Lung (tissue), 12 donors: Measurements from ENCODE around the gene PAM. TPM values are rescaled to one million over a fixed set of nuclear protein-coding genes. Genes with fewer than 3 reads are reported as not detected.
A peak's percentile ranks its signal among the peaks of the same experiment; 100 is the strongest.
"Not testable (repeated sequence)": the region's sequence is repeated elsewhere in the genome, so short reads cannot be mapped to it uniquely, and the experiment has no call there.

Experiments used
- ATAC-seq: fragments of 200-7000 bp; cut with Tn5 transposase; one replicate; pipeline ENCODE4 v1.9.1; 2020; ENCODE audit warnings: moderate number of reproducible peaks; ENCODE audit not compliant: insufficient read depth, low FRiP score
- DNase-seq, 3 donors: peaks; one replicate each; pipeline ENCODE4 v3.0.0-alpha.2; 2013 to 2017
- H3K27ac ChIP-seq, 2 donors: one replicate each; pipeline ENCODE4 v1.5.1; 2013; ENCODE audit warnings: mild to moderate bottlenecking in 2 of 2, moderate library complexity in 2 of 2, control low read depth in 1 of 2, inconsistent platforms in 1 of 2, low read depth in 1 of 2, low read length in 1 of 2
- H3K27me3 ChIP-seq, 3 donors: one replicate each; pipeline ENCODE4 v1.5.1; 2013; ENCODE audit warnings: low read length in 2 of 3; ENCODE audit not compliant: control insufficient read depth in 3 of 3, insufficient read depth in 3 of 3
- H3K36me3 ChIP-seq, 4 donors: one replicate each; pipeline ENCODE4 v1.5.1; 2013; ENCODE audit warnings: low read length in 4 of 4, mild to moderate bottlenecking in 1 of 4, moderate library complexity in 1 of 4; ENCODE audit not compliant: control insufficient read depth in 4 of 4, insufficient read depth in 4 of 4
- H3K4me1 ChIP-seq, 5 donors: one replicate each; pipeline ENCODE4 v1.5.1; 2013; ENCODE audit warnings: low read length in 5 of 5, mild to moderate bottlenecking in 2 of 5, moderate library complexity in 1 of 5; ENCODE audit not compliant: control insufficient read depth in 5 of 5, insufficient read depth in 5 of 5
- H3K4me3 ChIP-seq: one replicate; pipeline ENCODE4 v1.5.1; 2013; ENCODE audit warnings: mild to moderate bottlenecking, control low read depth, moderate library complexity
- H3K9ac ChIP-seq, 2 donors: one replicate each; pipeline ENCODE4 v1.5.1; 2013; ENCODE audit warnings: low read length in 2 of 2, control low read depth in 1 of 2; ENCODE audit not compliant: insufficient read depth in 1 of 2
- H3K9me3 ChIP-seq, 4 donors: one replicate each; pipeline ENCODE4 v1.5.1; 2013; ENCODE audit warnings: low read length in 3 of 4, mild to moderate bottlenecking in 1 of 4, moderate library complexity in 1 of 4; ENCODE audit not compliant: control insufficient read depth in 4 of 4, insufficient read depth in 3 of 4
- CTCF ChIP-seq: IDR thresholded peaks from 2 replicates; pipeline ENCODE4 v1.5.1; 2012; ENCODE audit warnings: mild to moderate bottlenecking; ENCODE audit errors: control extremely low read depth, extremely low read depth
- WGBS, 2 donors: extraction: QIAGEN DNeasy Blood & Tissue Kit; methylation state at CpG; one replicate each; pipeline ENCODE4 v1.1.7; 2013; 5-methylcytosine and 5-hydroxymethylcytosine counted together
- polyA plus RNA-seq, 2 donors: library from polyadenylated mRNA; stranded (reverse); fragments of 200-250 nt; gene quantifications; one replicate each; pipeline ENCODE4 v1.2.1, GENCODE V29; 2013
- total RNA-seq, 2 donors: library from RNA; depleted of rRNA in 1 of 2; stranded (reverse); fragments of >200 nt in 1 of 2; gene quantifications; one replicate each; pipeline ENCODE4 v1.2.1, GENCODE V29; 2014 to 2021
- donor health status: control.
- donor health status: control.
- donor health status: Bipolar disorder and iron deficiency.
- donor health status: healthy.
- donor health status: DM: yes; HTN: yes; CAD: no.

The PAM gene
- total and polyA plus RNA-seq, 4 donors, result 117 to 248 (median 151) TPM

DNA sequence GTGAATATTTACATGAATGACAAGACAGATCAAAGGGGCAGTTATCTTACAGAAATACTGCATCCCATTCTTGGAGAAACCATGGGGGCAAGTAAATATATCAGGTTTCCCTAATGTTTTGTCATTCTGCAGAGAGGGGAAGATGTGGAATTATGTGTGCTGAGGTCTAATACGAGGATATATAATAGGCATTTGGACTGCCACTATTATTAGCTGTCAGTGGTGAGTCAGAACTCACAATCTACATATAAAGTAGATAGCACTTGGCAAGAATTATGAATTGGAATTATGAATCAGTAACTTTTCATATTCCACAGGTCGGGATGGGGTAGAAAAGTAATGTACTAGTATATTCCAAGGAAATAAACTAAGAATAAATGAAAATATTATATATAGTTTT is 243.1 kb downstream of the PAM start:
- Histone ChIP-seq H3K9ac (no peak overlapping the region), H3K4me1 (peaks cover 0 to 32% (median 7%) of the 10 kb centered on the region in 5 donors), H3K27me3 (no peaks in the 10 kb centered on the region), H3K27ac (no peak overlapping the region), H3K36me3 (peaks cover 0 to 11% (median 1%) of the 10 kb centered on the region in 4 donors), H3K4me3 (no peak overlapping the region), H3K9me3 (no peaks in the 10 kb centered on the region)
- WGBS, 2 donors, result 44 to 72% methylated on average over 2 of the region's 2 CpGs
- DNase-seq (no peak), ATAC-seq (no peak)
- TF ChIP-seq CTCF, result no peak

DNA sequence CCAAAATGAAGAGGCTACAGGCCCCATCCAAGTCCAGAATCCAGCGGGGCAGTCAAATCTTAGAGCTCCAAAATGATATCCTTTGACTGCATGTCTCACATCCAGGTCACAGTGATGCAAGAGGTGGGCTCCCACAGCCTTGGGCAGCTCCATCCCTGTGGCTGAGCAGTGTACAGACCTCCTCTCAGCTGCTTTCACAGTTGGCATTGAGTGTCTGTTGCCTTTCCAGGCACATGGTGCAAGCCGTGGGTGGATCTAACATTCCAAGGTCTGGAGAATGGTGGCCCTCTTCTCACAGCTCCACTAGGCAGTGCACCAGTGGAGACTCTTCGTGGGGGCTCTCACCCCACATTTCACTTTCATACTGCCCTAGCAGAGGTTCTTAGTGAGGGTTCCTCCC is 244.1 kb downstream of the PAM start:
- peak overlapping the region in 1 of 2 donors; percentile 0 for H3K27ac ChIP-seq
- H3K4me1 ChIP-seq, result peaks cover 0 to 30% (median 7%) of the 10 kb centered on the region in 5 donors
- no peak overlapping the region for H3K4me3 ChIP-seq
- DNase-seq (no peak), ATAC-seq (no peak)
- WGBS, 2 donors, result 97 to 98% methylated on average over 3 of the region's 3 CpGs
- no peaks in the 10 kb centered on the region for H3K9me3 ChIP-seq
- peaks cover 0 to 11% (median 1%) of the 10 kb centered on the region in 4 donors for H3K36me3 ChIP-seq
- no peak overlapping the region for H3K9ac ChIP-seq
- no peaks in the 10 kb centered on the region for H3K27me3 ChIP-seq
- no peak for TF ChIP-seq CTCF

DNA sequence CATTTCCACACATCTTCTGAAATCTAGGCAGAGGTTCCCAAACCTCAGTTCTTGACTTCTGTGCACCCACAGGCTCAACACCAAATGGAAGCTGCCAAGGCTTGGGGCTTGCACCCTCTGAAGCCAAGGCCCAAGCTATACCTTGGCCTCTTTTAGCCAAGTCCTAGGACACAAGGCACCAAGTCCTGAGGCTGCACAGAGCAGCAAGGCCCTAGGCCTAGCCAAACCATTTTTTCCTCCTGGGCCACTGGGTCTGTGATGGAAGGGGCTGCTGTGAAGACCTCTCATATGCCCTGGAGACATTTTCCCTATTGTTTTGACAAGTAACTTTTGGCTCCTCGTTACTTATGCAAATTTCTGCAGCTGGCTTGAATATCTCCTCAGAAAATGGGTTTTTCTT is 244.5 kb downstream of the PAM start:
- Histone ChIP-seq H3K4me1 (peaks cover 0 to 27% (median 7%) of the 10 kb centered on the region in 5 donors), H3K36me3 (peaks cover 0 to 14% (median 1%) of the 10 kb centered on the region in 4 donors), H3K27ac (peak overlapping the region in 1 of 2 donors; percentile 0)
- not testable (repeated sequence) for ATAC-seq, DNase-seq, H3K9me3 ChIP-seq, H3K9ac ChIP-seq, H3K4me3 ChIP-seq, H3K27me3 ChIP-seq
- WGBS, 2 donors, result 92 to 93% methylated on average over 1 of the region's 1 CpG

GRCh38 chr5:103000089-103000488 is 245.0 kb downstream of the PAM start:
- no peak for TF ChIP-seq CTCF
- Histone ChIP-seq H3K4me3 (no peak overlapping the region), H3K9ac (no peak overlapping the region), H3K4me1 (peaks cover 0 to 23% (median 7%) of the 10 kb centered on the region in 5 donors), H3K36me3 (peaks cover 0 to 14% (median 1%) of the 10 kb centered on the region in 4 donors), H3K9me3 (no peaks in the 10 kb centered on the region), H3K27ac (no peak overlapping the region), H3K27me3 (no peaks in the 10 kb centered on the region)
- DNase-seq (no peak), ATAC-seq (no peak)
